Smooth muscle cell (in vitro differentiated cells): ENCODE results near the gene CPHXL2. TPM values are rescaled to one million over a fixed set of nuclear protein-coding genes. Genes with fewer than 3 reads are reported as not detected.
A peak's percentile ranks its signal among the peaks of the same experiment; 100 is the strongest.

Experiments used
- DNase-seq: peaks from one replicate; lab custom pipeline; 2025; ENCODE audit not compliant: unreplicated experiment; lab: John Stamatoyannopoulos, UW
- H2AFZ ChIP-seq: fragments of 200-600 bp; sonication (generic); 2 replicates; pipeline ENCODE4 v1.6.0; 2016; ENCODE audit warnings: antibody characterized with exemption, low read depth, mild to moderate bottlenecking
- H3F3A ChIP-seq: fragments of 200-600 bp; sonication (generic); 2 replicates; pipeline ENCODE4 v1.6.0; 2017; ENCODE audit warnings: antibody characterized with exemption, low read depth
- H3K27ac ChIP-seq: fragments of 200-600 bp; sonication (generic); 2 replicates; pipeline ENCODE4 v1.5.1; 2016; ENCODE audit warnings: low read depth, mild to moderate bottlenecking
- H3K27me3 ChIP-seq: fragments of 200-600 bp; sonication (generic); 2 replicates; pipeline ENCODE4 v1.6.1; 2016; ENCODE audit warnings: low read depth, mild to moderate bottlenecking
- H3K36me3 ChIP-seq: fragments of 200-600 bp; sonication (generic); 2 replicates; pipeline ENCODE4 v1.5.1; 2016; ENCODE audit warnings: low read depth
- H3K4me1 ChIP-seq: fragments of 200-600 bp; sonication (generic); 2 replicates; pipeline ENCODE4 v1.5.1; 2016; ENCODE audit warnings: low read depth
- H3K4me2 ChIP-seq: fragments of 200-600 bp; sonication (generic); 2 replicates; pipeline ENCODE4 v1.6.0; 2016; ENCODE audit warnings: mild to moderate bottlenecking
- H3K4me3 ChIP-seq: fragments of 200-600 bp; sonication (generic); 2 replicates; pipeline ENCODE4 v1.5.1; 2016; ENCODE audit warnings: mild to moderate bottlenecking
- H3K79me2 ChIP-seq: fragments of 200-600 bp; sonication (generic); 2 replicates; pipeline ENCODE4 v1.6.0; 2016; ENCODE audit warnings: low read depth, mild to moderate bottlenecking
- H3K9ac ChIP-seq: fragments of 200-600 bp; sonication (generic); 2 replicates; pipeline ENCODE4 v1.6.0; 2016; ENCODE audit warnings: low read depth
- H3K9me3 ChIP-seq: fragments of 200-600 bp; sonication (generic); replicated peaks from 2 replicates; pipeline ENCODE4 v1.5.1; 2016; ENCODE audit warnings: low read depth
- H4K20me1 ChIP-seq: fragments of 200-600 bp; sonication (generic); 2 replicates; pipeline ENCODE4 v1.6.0; 2016; ENCODE audit warnings: low read depth
- CTCF ChIP-seq: fragments of 200-600 bp; sonication (generic); IDR thresholded peaks from 2 replicates; pipeline ENCODE4 v1.5.1; 2017; ENCODE audit warnings: borderline replicate concordance, mild to moderate bottlenecking, antibody characterized with exemption; ENCODE audit not compliant: insufficient read depth, poor library complexity, severe bottlenecking
- WGBS: methylation state at CpG from one replicate; pipeline ENCODE4 v1.1.7; 2016; ENCODE audit warnings: low lambda C conversion rate; 5-methylcytosine and 5-hydroxymethylcytosine counted together
- polyA plus RNA-seq: library from polyadenylated mRNA; unstranded; fragments of >200 nt; fragmentation: Nextera tagmentation; extraction: Ambion mirVana; gene quantifications from 2 replicates; pipeline ENCODE4 v1.2.1, GENCODE V29; 2016
- total RNA-seq: library from RNA; depleted of rRNA; stranded (reverse); fragments of >200 nt; gene quantifications from 2 replicates; pipeline ENCODE4 v1.2.3, GENCODE V29; 2014

CPHXL2 gene
- total and polyA plus RNA-seq, 2 experiments from 2014 or later = not detected

GRCh38 chr16:75620326-75621169 is 56.3 kb downstream of the CPHXL2 start:
- DNase-seq = no peak
- Histone ChIP-seq H3K4me3 (no peak overlapping the region), H3F3A (peaks cover 11% of the 10 kb centered on the region), H3K27me3 (no peaks in the 10 kb centered on the region), H2AFZ (no peak overlapping the region), H3K27ac (no peak overlapping the region), H3K79me2 (peaks cover 10% of the 10 kb centered on the region), H3K4me1 (peaks cover 10% of the 10 kb centered on the region), H3K36me3 (no peaks in the 10 kb centered on the region), H3K9ac (no peak overlapping the region), H3K4me2 (peak overlapping the region; percentile 90), H4K20me1 (no peaks in the 10 kb centered on the region), H3K9me3 (no peaks in the 10 kb centered on the region)
- no peak for TF ChIP-seq CTCF
- 92% methylated on average over 20 of the region's 20 CpGs for WGBS

DNA sequence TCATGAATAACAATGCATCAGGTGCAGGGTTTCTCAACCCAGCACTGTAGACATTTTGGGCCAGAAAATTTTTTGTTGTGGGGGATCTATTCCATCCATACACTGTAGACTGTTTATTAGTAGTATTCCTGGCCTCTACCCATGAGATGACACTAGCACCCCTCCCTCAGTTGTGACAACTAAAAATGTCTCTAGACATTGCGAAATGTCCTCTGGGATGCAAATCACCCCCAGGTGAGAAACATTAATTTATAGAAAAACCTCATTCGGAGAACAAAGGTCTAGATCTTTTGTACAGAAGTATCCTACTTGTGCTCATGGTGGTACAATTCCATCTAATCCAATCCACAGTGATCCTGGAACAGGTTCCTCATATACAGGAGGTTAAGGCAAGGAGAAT is 58.0 kb downstream of the CPHXL2 start:
- WGBS = 100% methylated on average over 2 of the region's 2 CpGs

DNA sequence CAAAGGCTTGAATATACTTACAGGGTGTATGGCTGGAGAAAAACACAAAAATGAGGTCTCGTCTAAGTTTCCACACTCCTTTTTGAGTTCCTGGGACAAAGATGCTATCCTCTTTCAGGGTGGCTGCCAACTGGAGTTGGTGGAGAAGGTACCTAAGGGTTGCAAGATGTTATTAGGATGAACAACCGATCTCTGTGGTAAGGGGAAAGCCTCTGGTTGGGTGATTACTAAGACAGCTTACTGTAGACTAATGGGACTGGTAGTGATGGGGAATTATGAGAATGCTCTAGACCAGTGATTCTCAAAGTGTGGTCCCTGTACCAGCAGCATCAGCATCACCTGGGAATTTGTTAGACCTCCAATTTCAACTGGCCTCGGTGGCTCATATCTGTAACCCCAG is 59.7 kb downstream of the CPHXL2 start:
- Histone ChIP-seq H3K79me2 (peaks cover 10% of the 10 kb centered on the region), H3K36me3 (peaks cover 16% of the 10 kb centered on the region)

More for the DNA sequence above, 58.0 kb downstream of the CPHXL2 start:
- no peak overlapping the region for H3K27ac ChIP-seq
- no peak overlapping the region for H3K9ac ChIP-seq
- H3K9me3 ChIP-seq = no peaks in the 10 kb centered on the region
- H3K36me3 ChIP-seq = peaks cover 12% of the 10 kb centered on the region
- H3K4me2 ChIP-seq = no peak overlapping the region
- peaks cover 10% of the 10 kb centered on the region for H3K79me2 ChIP-seq
- H4K20me1 ChIP-seq = no peaks in the 10 kb centered on the region
- H2AFZ ChIP-seq = no peak overlapping the region
- DNase-seq = no peak
- H3F3A ChIP-seq = no peaks in the 10 kb centered on the region
- H3K27me3 ChIP-seq = no peaks in the 10 kb centered on the region
- no peak overlapping the region for H3K4me3 ChIP-seq
- no peak for TF ChIP-seq CTCF
- peaks cover 10% of the 10 kb centered on the region for H3K4me1 ChIP-seq

More for the DNA sequence above, 59.7 kb downstream of the CPHXL2 start:
- no peak overlapping the region for H3K27ac ChIP-seq
- no peak overlapping the region for H3K4me2 ChIP-seq
- H3K9me3 ChIP-seq = no peaks in the 10 kb centered on the region
- 94% methylated on average over 3 of the region's 3 CpGs for WGBS
- no peak for TF ChIP-seq CTCF
- H3K4me3 ChIP-seq = no peak overlapping the region
- no peak overlapping the region for H2AFZ ChIP-seq
- no peak for DNase-seq
- H3K4me1 ChIP-seq = peaks cover 10% of the 10 kb centered on the region
- H3F3A ChIP-seq = no peaks in the 10 kb centered on the region
- no peaks in the 10 kb centered on the region for H4K20me1 ChIP-seq
- H3K9ac ChIP-seq = no peak overlapping the region
- no peaks in the 10 kb centered on the region for H3K27me3 ChIP-seq
